GM23338 (cell line): ENCODE results near the gene MTCL1.

ENCODE experiments used
- CREB1 ChIP-seq: fragments of 250-450 bp; sonication (Bioruptor Pico); IDR thresholded peaks from 2 replicates; pipeline ENCODE4 v1.5.0; 2020; ENCODE audit warnings: low read depth, mild to moderate bottlenecking, moderate library complexity
- TF ChIP-seq, protein P1 (sequence below), 2 experiments: fragments of 200-600 bp in 1 of 2; sonication (generic) in 1 of 2; conservative IDR thresholded peaks; 2 replicates each; pipeline versions ENCODE4 v1.5.1 to v1.6.1; 2016 to 2017; ENCODE audit warnings: antibody characterized with exemption in 2 of 2, low read depth in 2 of 2, mild to moderate bottlenecking in 2 of 2, moderate library complexity in 1 of 2

GRCh38 chr18:8719192-8719591 is 13.8 kb downstream of the MTCL1 start:
- TF ChIP-seq, protein P1, sequence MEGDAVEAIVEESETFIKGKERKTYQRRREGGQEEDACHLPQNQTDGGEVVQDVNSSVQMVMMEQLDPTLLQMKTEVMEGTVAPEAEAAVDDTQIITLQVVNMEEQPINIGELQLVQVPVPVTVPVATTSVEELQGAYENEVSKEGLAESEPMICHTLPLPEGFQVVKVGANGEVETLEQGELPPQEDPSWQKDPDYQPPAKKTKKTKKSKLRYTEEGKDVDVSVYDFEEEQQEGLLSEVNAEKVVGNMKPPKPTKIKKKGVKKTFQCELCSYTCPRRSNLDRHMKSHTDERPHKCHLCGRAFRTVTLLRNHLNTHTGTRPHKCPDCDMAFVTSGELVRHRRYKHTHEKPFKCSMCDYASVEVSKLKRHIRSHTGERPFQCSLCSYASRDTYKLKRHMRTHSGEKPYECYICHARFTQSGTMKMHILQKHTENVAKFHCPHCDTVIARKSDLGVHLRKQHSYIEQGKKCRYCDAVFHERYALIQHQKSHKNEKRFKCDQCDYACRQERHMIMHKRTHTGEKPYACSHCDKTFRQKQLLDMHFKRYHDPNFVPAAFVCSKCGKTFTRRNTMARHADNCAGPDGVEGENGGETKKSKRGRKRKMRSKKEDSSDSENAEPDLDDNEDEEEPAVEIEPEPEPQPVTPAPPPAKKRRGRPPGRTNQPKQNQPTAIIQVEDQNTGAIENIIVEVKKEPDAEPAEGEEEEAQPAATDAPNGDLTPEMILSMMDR (conservative IDR thresholded peaks at IDR 0.05; ENCODE audit: low read depth in 2 of 2), result no peak
- no peak for TF ChIP-seq CREB1 (CRISPR knock-in tag)
